Pericardium fibroblast (primary cell): Measurements from ENCODE around the gene HSCB. TPM values are rescaled to one million over a fixed set of nuclear protein-coding genes. Genes with fewer than 3 reads are reported as not detected.

Experiments
- total RNA-seq: library from RNA; depleted of rRNA; stranded (reverse); fragments of >200 nt; gene quantifications from 2 replicates; pipeline ENCODE4 v1.2.3, GENCODE V29; 2015

HSCB gene, protein sequence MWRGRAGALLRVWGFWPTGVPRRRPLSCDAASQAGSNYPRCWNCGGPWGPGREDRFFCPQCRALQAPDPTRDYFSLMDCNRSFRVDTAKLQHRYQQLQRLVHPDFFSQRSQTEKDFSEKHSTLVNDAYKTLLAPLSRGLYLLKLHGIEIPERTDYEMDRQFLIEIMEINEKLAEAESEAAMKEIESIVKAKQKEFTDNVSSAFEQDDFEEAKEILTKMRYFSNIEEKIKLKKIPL
- 18.8 and 22.8 TPM in 2 replicates for total RNA-seq

GRCh38 chr22:28741785-28742561 lies at the start of gene HSCB, which contains the start of gene CHEK2:
Gene HSCB, plus strand, starts transcription at chr22:28742039. Its CDS starts 57 bp downstream, at chr22:28742096.
Gene CHEK2, minus strand, starts transcription at chr22:28741820. Its CDS starts 7,099 bp downstream, at chr22:28734721.

GRCh38 chr22:28772633-28773460 lies 31.0 kb downstream of the HSCB start, which contains the start of gene CCDC117:
Gene CCDC117, plus strand, starts transcription at chr22:28772695. Its CDS starts 155 bp downstream, at chr22:28772850.

DNA sequence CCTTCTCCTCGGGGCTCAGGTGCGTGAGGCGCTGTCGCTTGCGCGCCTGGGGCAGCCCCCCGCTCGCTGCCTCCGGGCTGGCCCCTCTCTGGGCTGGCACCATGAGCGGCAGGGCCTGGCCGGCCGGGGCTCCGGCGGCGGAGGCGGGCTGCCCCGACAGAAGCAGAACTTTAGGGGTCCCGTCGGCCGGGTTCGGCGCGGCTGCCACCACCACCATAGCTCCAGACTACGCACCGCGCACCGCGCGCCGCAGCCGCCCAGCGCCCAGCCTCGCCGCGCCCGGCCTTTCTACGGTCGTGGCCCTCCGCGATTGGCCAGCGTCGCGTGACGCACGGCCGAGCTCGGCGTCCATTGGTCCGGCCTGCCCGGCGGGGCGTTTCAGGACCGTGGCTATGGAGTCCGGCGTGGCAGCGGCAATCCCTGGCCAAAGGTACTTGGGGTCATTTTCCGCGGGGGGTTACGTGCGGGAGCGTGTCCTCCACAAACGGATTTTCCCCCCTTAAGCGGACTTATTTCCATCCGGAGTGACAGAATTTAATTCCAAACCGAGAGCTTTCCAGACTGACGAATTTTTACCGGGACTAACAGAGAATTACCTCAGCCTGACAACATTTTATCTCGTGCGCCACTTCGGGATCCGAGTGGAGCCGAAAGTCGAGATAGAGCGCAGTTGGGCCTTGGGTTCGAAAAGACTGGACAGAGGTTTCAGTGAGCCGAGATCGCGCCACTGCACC lies 58.6 kb downstream of the HSCB start, which contains the start of gene XBP1:
TSS of gene XBP1 (minus strand) at position 262 of the 734 bp plus-strand sequence.

Other genes with a start within 250 kb of the HSCB start
- 19.3 and 23.0 TPM in 2 replicates for gene TTC28, start 62.2 kb upstream of the HSCB start, total RNA-seq
- gene CHEK2, start 219 bp upstream of the HSCB start, total RNA-seq = 8.3 and 9.7 TPM in 2 replicates
- gene CCDC117, start 30.7 kb downstream of the HSCB start, total RNA-seq = 12.1 and 17.0 TPM in 2 replicates
- 173 and 298 TPM in 2 replicates for gene XBP1, start 58.5 kb downstream of the HSCB start, total RNA-seq
- 3.6 and 3.9 TPM in 2 replicates for gene ZNRF3, start 141.5 kb downstream of the HSCB start, total RNA-seq